Renal pelvis (tissue), 12 donors: ENCODE data around the gene WDR36. TPM values are rescaled to one million over a fixed set of nuclear protein-coding genes. Genes with fewer than 3 reads are reported as not detected.
A peak's percentile ranks its signal among the peaks of the same experiment; 100 is the strongest.

Source experiments
- DNase-seq: peaks from one replicate; pipeline ENCODE4 v3.0.0-alpha.2; 2013
- long read RNA-seq, 16 experiments: transcript quantifications; one replicate each; lab custom pipeline, GENCODE V29; 2026
- polyA plus RNA-seq, 3 donors: library from polyadenylated mRNA; unstranded; fragments of 120-200 nt; gene quantifications; one replicate each; pipeline ENCODE4 v1.2.1, GENCODE V29; 2013; ENCODE audit not compliant: insufficient read length in 3 of 3

The WDR36 gene
- polyA plus RNA-seq = 10 to 100 TPM; 23.9 to 32.2 (median 28.4) TPM
- long read RNA-seq, donor 1, partial matches to known transcripts = 0 of 1 reads
- long read RNA-seq, donor 1, other reads (novel, unspliced or antisense) = 0 of 1 reads
- long read RNA-seq, donor 2, partial matches to known transcripts = 0 of 1 reads
- long read RNA-seq, donor 2, other reads (novel, unspliced or antisense) = 0 of 1 reads
- long read RNA-seq, donor 3, full-length matches to known transcripts = 1 of 1 reads
- long read RNA-seq, donor 3, partial matches to known transcripts = 0 of 1 reads
- long read RNA-seq, donor 3, other reads (novel, unspliced or antisense) = 0 of 1 reads
- long read RNA-seq, donor 4, full-length matches to known transcripts = 2 of 2 reads
- long read RNA-seq, donor 4, partial matches to known transcripts = 0 of 2 reads
- long read RNA-seq, donor 4, other reads (novel, unspliced or antisense) = 0 of 2 reads
- long read RNA-seq, donor 5, partial matches to known transcripts = 6 of 6 reads
- long read RNA-seq, donor 5, other reads (novel, unspliced or antisense) = 0 of 6 reads
- long read RNA-seq, donor 6 = 0 reads
- long read RNA-seq, donor 7 = 0 reads
- long read RNA-seq, donor 8 = 0 reads
- long read RNA-seq, donor 9, full-length matches to known transcripts = 2 of 2 reads
- long read RNA-seq, donor 9, partial matches to known transcripts = 0 of 2 reads
- long read RNA-seq, donor 9, other reads (novel, unspliced or antisense) = 0 of 2 reads
- long read RNA-seq, donor 10, partial matches to known transcripts = 0 of 1 reads
- long read RNA-seq, donor 10, other reads (novel, unspliced or antisense) = 0 of 1 reads
- long read RNA-seq, donor 11, full-length matches to known transcripts = 1 of 15 reads
- long read RNA-seq, donor 11, partial matches to known transcripts = 14 of 15 reads
- long read RNA-seq, donor 11, other reads (novel, unspliced or antisense) = 0 of 15 reads
- long read RNA-seq, donor 12, full-length matches to known transcripts = 3 of 3 reads
- long read RNA-seq, donor 12, partial matches to known transcripts = 0 of 3 reads
- long read RNA-seq, donor 12, other reads (novel, unspliced or antisense) = 0 of 3 reads
- long read RNA-seq, donor 13, full-length matches to known transcripts = 1 of 1 reads
- long read RNA-seq, donor 13, partial matches to known transcripts = 0 of 1 reads
- long read RNA-seq, donor 13, other reads (novel, unspliced or antisense) = 0 of 1 reads
- long read RNA-seq, donor 14, full-length matches to known transcripts = 4 of 4 reads
- long read RNA-seq, donor 14, partial matches to known transcripts = 0 of 4 reads
- long read RNA-seq, donor 14, other reads (novel, unspliced or antisense) = 0 of 4 reads
- long read RNA-seq, donor 15, full-length matches to known transcripts = 2 of 2 reads
- long read RNA-seq, donor 15, partial matches to known transcripts = 0 of 2 reads
- long read RNA-seq, donor 15, other reads (novel, unspliced or antisense) = 0 of 2 reads
- long read RNA-seq, donor 16, full-length matches to known transcripts = 1 of 1 reads
- long read RNA-seq, donor 16, partial matches to known transcripts = 0 of 1 reads
- long read RNA-seq, donor 16, other reads (novel, unspliced or antisense) = 0 of 1 reads

DNA sequence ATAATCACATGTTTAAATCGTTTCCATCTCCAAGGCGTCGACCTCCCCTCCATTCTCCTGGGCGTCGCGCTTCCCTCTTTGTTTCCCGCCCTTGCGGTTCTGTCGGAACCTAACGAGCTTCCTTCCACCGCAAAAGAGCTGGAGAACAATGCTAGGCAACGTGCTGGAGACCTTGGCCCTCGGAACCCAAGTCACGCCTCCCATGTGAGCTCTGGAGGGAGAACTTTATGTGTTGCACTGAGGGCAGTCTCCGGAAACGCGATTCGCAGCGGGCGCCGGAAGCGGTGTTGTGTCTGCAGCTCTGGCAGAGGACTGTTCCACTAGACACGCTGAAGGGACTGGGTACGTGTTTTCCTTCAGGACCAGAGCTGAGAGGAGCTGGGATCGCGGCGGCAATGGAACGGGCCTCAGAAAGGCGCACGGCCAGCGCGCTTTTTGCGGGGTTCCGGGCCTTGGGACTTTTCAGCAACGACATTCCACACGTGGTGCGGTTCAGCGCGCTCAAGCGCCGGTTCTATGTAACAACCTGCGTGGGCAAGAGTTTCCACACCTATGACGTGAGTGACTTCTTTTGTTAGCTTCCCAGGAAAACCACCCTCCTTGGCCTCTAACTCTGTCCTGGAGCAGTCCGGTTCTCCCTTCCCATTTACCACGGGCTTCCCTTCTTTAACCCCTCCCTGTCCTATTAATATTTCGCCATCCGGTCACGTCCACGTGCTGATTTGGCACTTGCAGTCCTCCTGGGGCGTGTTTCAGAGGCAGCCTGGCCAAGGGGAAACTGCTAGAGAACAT, at the start of gene WDR36:
WDR36 (plus strand) TSS at position 287 of the 792 bp plus-strand sequence; CDS start at position 396, 109 bp downstream.
- DNase-seq = peak; percentile 91

DNA sequence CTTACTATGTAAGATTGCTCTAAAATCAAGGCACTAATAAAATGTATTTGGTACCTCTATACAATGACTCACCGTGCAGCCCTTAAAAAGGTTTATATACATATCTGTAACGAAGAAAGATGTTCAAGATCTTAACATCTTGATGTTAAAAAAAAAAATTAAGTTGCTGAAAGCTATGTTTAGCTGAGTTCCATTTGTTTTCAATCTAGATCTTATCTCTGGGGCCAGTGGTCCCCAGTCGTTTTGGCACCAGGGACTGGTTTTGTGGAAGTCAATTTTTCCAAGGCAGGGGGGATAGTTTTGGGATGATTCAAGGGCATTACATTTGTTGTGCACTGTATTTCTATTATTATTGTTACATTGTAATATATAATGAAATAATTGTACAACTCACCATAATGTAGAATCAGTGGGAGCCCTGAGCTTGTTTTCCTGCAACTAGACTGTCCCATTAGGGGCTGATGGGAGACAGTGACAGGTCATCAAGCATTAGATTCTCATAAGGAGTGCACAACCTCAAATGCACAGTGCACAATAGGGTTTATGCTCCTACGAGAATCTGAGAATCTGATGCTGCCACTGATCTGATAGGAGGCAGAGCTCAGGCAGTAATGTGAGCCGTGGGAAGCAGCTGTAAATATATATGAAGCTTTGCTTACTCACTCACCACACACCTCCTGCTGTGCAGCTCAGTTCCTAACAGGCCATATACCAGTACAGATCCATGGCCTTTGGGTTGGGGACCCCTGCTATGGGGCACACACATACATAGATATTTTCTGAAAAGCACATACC, 48.2 kb upstream of the WDR36 start:
- no peak for DNase-seq

DNA sequence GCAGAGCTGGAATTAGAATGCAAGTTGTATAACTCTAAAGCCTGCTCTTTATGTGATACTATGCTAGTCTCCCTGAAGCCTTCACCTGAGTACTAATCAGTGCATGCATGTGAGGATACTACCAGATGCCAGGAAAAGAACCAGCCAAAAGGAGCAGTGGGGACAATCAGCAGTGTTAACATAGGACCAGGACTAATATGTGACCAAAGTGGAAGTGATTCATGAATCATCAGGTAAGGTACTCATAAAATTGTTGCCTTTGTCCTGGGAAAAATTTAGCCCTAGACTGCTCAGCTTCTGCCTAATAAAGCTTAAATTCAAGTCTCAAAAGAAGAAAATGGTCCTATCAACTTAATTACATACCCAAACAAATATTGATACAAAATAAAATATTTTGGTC, 34.1 kb upstream of the WDR36 start:
- no peak for DNase-seq

DNA sequence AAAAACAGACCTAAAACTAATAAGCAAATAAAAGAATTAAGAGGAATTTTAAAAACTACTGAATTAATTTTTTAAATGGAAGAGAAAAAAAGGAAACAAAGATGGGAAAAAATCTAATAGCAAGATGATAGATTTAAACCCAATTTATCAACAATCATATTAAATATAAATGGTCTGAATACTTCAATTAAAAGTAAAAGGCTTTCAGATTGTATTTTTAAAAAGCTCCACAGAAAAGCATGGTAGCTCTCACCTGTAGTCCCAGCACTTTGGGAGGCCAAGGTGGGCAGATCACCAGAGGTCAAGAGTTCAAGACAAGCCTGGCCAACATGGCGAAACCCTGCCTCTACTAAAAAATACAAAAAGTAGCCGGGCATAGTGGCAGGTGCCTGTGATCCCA, 32.0 kb upstream of the WDR36 start:
- DNase-seq = no peak

DNA sequence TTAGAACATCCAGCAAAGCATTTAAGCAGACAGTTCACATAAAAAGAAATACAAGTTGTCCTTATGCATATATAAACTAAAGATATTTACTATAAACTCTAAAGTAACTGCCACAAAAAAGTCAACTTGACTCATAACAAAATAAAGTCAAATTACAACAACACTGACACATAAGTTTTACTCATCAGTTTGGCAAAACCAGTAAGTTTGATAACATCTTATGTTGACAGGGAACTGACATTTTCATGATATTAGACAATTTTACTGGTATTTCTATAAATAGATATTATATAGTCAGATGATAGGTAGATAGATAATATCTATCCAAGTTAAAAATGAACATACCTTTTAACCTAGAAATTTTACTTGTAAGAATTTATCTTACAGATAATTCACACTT, 30.5 kb upstream of the WDR36 start:
- DNase-seq = no peak

DNA sequence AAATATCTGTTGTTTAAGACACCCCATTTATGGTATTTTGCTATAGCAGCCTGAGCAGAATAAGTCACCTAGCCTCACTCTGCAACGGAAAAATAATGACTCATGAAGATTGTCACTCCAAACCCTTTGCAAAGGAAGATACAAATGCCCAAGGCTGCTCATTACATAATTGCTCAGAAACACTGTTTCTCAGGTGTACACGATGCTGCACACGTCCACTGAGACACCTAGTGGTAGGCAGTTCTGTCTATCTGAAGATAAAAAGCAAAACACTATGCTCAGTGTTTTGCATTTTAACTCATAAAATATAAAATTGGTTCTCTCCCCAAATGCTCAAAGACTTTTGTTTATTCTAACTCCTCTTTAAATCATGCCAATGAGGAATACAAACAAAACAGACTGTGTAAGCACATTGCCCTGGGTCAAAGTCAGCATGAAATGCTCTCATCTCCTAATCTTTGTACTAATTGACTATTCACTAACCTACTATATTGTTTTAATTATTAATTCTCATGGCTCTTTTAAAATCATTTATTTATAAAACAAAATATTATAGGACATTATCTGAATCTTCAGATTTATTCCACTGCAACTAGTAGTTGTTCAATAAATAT, 28.3 kb upstream of the WDR36 start:
- DNase-seq = no peak

DNA sequence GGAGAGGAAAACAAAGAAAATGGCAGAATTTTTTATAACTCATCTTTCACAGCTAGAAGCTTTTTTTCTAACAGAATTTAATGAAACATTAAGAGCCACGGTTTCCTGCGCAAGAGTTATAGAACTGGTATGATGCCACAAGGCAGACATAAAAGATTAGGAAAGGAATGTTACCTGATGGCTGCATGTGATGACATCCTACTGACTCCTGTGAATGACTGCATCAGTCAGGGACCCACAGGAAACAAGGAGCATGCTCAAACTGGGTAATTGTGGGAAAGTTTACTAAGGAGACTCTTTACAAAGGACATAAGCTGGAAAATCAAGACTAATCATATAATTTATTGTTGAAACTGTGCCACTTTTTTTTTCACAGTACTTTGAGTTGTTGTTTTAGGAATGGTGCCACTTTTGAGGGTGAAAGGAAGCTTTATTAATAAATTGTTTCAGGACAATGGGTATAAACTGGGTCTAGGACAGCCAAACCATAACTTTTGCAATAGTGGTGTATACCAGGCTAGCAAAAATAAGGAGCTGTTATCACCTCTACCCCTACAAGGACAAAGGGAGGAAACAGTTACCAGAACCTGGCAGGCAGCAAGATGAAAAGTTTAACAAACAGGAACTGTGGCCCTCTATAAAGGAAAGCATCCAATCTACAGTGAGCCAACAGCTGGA, 25.7 kb upstream of the WDR36 start:
- no peak for DNase-seq

DNA sequence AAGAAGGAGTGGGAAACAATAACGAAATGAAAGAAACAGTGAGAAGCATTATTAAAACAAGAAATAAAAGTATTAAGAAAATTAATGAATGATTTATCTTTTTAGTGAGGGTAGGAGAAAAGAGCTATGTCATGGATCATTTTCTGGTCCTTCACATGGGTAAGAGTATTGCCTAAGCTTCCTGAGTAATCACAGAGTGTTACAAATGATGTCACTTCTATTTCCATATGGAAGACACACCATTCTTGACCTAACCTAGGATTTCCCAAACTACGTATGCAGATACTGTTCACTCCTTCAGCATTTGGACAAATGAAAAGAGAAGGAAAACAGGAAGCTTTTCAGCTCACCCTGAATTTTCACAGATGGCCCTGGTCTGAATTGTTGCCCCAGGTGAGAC, 23.9 kb upstream of the WDR36 start:
- no peak for DNase-seq

DNA sequence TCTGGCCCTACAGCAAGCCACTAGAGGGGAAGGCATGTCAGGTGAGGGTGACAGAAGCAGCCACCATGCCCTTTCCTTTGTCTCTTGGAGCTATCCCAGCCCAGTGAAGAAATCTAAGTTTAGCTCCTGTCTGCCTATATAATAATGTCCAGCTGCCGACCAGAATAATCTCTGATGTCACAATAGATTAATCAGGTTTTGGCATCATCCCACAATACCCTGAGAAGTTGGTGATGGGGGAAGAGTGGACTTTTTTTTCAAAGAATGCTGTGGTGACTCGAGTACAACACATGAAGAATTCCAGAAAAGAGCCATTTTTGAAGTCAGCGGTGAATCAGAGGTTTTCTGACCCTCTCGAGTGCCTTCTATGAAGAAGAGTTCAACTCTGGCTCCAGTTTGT, 22.3 kb upstream of the WDR36 start:
- DNase-seq = no peak

DNA sequence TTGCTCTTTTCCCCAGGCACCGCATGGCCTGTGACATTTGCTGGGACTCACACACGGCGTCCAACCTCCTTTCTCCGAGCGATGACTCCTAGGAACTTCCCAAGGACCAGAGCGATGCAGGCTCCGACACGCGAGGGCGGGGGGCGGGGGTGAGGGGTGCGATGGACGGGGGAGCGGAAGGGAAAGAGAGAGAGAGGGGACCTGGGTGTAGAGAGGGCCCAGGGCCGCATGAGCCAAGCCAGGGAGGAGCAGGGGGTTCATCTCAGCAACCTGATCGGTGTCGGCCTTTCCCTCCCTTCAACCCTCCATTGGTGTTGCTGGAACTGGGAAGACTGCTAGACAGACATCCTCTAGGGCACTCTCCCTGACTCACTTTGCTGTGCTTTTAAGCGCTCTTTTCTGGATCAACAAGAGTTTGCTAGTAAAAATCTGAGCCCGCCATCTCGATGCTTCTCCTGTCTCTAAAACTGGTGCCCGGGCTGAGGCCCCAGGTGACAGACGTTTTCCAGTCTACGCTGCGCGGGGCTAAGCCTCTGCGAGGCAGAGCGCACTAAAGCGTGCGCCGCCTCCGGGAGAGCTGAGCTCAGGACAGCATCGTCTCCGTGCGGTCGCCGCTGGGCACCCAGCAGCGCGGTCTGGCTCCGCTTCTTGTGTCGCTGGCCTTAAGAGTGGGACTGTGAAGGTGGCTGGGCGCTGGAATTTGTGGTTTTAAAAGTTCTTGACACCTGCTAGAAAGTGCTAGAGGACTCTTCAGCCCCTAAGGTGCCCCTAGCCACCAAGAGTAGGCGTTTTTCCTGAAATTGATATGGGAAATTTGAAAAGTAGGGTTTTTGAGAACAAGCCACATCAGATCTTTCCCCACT, 21.6 kb upstream of the WDR36 start:
- no peak for DNase-seq

DNA sequence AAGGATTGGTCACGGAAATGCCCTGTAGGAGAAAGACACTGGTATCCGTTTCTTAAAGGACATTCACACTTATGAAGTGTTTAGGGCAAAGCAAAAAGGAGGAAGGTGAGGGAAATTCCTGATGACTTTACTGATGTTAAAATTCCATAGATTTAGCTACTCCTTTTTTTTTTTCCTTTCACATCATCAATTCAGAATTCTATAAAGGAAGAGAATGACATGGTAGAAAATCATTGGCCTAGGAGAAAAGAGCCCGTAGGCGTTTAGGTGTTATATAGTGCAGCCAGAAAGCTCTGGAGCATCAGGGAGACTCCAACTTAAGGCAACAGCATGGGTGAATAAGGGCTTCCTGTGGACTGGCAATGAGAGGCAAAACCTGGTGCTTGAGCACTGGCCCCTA, 20.7 kb upstream of the WDR36 start, which contains the start of gene TSLP:
TSLP (plus strand) TSS at position 301 of the 400 bp plus-strand sequence. CDS start 178 bp downstream, outside the sequence.
- DNase-seq = no peak

DNA sequence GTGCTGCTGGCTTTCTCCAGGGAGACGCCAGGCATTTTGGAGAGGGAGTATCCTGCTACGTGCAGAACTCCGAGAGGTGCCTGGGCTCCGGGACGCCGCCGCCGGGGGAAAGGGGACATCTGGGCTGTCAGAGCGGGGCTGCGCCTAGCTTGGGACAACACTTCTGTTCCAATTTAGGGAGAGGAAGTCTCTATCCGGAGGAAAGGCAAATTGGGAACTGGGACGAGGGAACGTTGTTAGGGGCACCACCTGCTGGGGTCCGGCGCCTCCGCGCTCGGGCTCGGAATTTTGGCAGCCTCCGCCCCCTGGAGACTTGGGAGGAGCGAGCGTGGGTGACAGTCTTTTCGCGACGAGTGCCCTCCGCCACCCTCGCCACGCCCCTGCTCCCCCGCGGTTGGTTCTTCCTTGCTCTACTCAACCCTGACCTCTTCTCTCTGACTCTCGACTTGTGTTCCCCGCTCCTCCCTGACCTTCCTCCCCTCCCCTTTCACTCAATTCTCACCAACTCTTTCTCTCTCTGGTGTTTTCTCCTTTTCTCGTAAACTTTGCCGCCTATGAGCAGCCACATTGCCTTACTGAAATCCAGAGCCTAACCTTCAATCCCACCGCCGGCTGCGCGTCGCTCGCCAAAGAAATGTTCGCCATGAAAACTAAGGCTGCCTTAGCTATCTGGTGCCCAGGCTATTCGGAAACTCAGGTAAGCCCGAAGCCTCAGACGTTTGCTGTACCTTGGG, 19.0 kb upstream of the WDR36 start:
- peak; percentile 26 for DNase-seq

DNA sequence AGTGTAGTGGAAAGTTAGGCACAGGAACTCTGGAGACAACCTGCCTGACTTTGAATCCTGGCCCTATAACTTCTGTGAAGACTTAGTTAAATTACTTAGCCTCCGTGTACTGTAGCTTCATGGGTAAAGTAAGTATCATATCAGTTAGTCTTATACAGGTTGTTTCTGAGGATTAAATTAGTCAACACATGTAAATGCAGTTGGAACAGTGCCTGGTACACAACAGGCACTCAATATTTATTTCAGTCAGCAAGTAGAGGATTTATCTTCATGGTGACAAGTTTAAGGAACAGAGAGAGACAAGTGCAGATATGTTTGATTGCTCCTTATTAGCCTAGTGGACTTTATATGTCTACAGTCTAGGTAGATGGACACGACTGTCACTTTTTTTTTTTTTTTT, 17.9 kb upstream of the WDR36 start:
- DNase-seq = no peak

DNA sequence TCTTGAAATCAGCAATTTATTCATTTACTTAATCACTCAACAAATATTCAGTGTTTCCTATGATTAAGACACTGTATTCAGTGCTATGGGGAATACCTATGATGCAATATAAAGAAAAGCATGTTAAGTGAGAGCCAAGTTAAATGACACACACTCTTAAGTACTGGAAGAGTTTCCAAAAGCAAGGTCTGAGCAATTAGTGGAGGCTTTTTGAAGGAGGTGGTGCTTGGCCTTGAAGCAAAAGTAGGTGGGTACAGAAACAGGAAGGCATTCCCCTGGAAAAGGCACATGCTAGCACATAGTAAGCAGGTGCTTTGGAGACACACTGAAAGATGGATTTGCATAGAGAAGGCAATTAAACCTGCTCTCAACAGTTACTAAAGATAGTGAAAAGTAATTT, 16.6 kb upstream of the WDR36 start:
- DNase-seq = no peak

DNA sequence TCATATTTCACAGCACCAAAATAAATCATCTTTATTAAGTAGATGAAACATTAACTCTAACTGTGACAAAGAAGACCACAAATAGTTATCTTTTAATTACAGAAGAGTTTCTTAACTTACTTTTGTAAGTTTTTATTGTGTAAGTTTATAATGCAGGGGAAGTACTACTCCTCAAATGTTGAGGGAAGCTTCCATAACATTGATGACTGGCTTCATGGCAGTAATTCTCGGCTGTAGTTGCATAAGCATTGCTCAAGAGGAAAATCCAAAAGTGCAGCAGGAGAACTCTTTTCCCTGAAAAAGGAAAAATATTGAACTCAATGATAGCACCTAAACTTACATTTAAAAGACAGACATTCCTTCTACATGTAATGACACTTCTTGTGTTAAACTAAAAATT, 16.1 kb upstream of the WDR36 start:
- DNase-seq = no peak

DNA sequence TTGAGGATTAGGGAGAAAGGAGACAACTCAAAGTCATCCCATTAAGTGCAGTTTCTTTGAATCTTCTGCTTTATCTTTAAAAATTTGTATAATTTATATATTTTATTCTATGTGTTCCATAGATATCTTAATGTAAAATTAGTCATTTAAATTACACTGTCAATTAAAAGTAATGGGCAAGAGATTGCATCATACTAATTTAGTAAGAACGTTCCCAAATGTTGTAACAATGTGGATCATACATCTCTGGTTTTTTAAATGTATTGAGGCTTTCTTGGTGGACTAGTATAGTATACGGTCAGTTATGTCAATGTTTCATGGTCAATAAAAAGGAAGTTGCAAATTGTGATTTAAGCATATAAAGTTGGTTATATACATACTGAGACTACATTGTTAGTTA, 14.5 kb upstream of the WDR36 start:
- DNase-seq = no peak

DNA sequence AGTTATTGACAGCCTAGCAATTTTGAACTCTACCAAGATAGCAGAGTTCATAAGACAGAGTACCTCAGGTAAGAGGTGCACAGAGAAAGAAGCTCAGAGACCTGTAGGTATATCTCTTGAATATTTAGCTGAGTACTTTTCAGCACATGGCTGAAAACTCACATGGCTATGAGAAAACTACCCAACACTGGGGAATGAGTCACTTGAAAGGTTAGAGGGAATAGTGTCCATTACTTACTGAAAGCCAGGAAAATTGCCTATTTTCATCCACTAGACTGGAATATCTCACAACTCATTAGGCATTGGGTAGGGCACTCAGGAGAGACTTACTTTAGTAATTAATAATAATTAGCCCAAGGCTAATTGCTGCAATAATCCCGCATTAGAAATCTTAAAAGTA, 12.3 kb upstream of the WDR36 start:
- DNase-seq = no peak
